GM21381 (cell line): ENCODE data around the gene LMAN2.
"Not testable (repeated sequence)": the region's sequence is repeated elsewhere in the genome, so short reads cannot be mapped to it uniquely, and the experiment has no call there.

ENCODE experiments used
- ATAC-seq: cut with Tn5 transposase; IDR thresholded peaks from one replicate; pipeline ENCODE4 v1.9.1; 2021; ENCODE audit warnings: mild to moderate bottlenecking, moderate library complexity; ENCODE audit not compliant: unreplicated experiment

The LMAN2 gene

GRCh38 chr5:177309351-177310191 lies 41.9 kb downstream of the LMAN2 start:
- ATAC-seq, result no peak

GRCh38 chr5:177308740-177309139 lies 42.7 kb downstream of the LMAN2 start:
- no peak for ATAC-seq

GRCh38 chr5:177307544-177308363 lies 43.7 kb downstream of the LMAN2 start:
- no peak for ATAC-seq

- ATAC-seq, result no peak
Observed at GRCh38 chr5:177306674-177307543, 44.6 kb downstream of the LMAN2 start.

GRCh38 chr5:177306103-177306640 lies 45.3 kb downstream of the LMAN2 start:
- not testable (repeated sequence) for ATAC-seq

- no peak for ATAC-seq
Observed at GRCh38 chr5:177304392-177305119, 46.9 kb downstream of the LMAN2 start.

- ATAC-seq, result peak; percentile 13
Observed at GRCh38 chr5:177303925-177304391, 47.5 kb downstream of the LMAN2 start.

- ATAC-seq, result peak; percentile 59
Observed at GRCh38 chr5:177303121-177303924, 48.1 kb downstream of the LMAN2 start, which contains the start of the genes PRELID1 and RAB24. PRELID1 (plus strand) TSS chr5:177303799; CDS start chr5:177303986, 187 bp downstream. RAB24 (minus strand) TSS chr5:177303719; CDS start chr5:177303288, 431 bp downstream.

- no peak for ATAC-seq
Observed at GRCh38 chr5:177302354-177303110, 48.9 kb downstream of the LMAN2 start.

- no peak for ATAC-seq
Observed at GRCh38 chr5:177301503-177302165, 49.8 kb downstream of the LMAN2 start.

- ATAC-seq, result no peak
Observed at GRCh38 chr5:177300951-177301350, 50.5 kb downstream of the LMAN2 start.

GRCh38 chr5:177300236-177300880 lies 51.1 kb downstream of the LMAN2 start:
- peak; percentile 35 for ATAC-seq

GRCh38 chr5:177299697-177300096 lies 51.8 kb downstream of the LMAN2 start:
- ATAC-seq, result no peak

GRCh38 chr5:177297922-177298321 lies 53.5 kb downstream of the LMAN2 start:
- no peak for ATAC-seq

- ATAC-seq, result no peak
Observed at GRCh38 chr5:177296581-177296980, 54.9 kb downstream of the LMAN2 start.

GRCh38 chr5:177295924-177296323 lies 55.5 kb downstream of the LMAN2 start:
- no peak for ATAC-seq

GRCh38 chr5:177294632-177295031 lies 56.8 kb downstream of the LMAN2 start:
- ATAC-seq, result no peak
